H9 (cell line): Measurements from ENCODE around the gene KIAA1958. TPM values are rescaled to one million over a fixed set of nuclear protein-coding genes. Genes with fewer than 3 reads are reported as not detected.

ENCODE experiments used
- DNase-seq: peaks from one replicate; pipeline ENCODE4 v3.0.0-alpha.2; 2017
- H2AFZ ChIP-seq: one replicate; pipeline ENCODE4 v1.6.1; 2013; ENCODE audit warnings: mild to moderate bottlenecking, low read length, control low read depth, moderate library complexity
- H2AK5ac ChIP-seq: 2 replicates; pipeline ENCODE4 v1.6.1; 2013; ENCODE audit warnings: low read length, control low read depth, mixed read lengths; ENCODE audit not compliant: insufficient read length
- H2BK120ac ChIP-seq: one replicate; pipeline ENCODE4 v1.6.1; 2013; ENCODE audit warnings: low read depth, mild to moderate bottlenecking, low read length, control low read depth, inconsistent platforms; ENCODE audit not compliant: poor library complexity, severe bottlenecking
- H2BK12ac ChIP-seq: 2 replicates; pipeline ENCODE4 v1.6.1; 2013; ENCODE audit warnings: low read length, control low read depth, mixed read lengths, low read depth; ENCODE audit not compliant: insufficient read length
- H2BK15ac ChIP-seq: 2 replicates; pipeline ENCODE4 v1.6.1; 2013; ENCODE audit warnings: low read depth, low read length, control low read depth
- H2BK20ac ChIP-seq: one replicate; pipeline ENCODE4 v1.6.1; 2013; ENCODE audit warnings: low read depth, mild to moderate bottlenecking, low read length, control low read depth, inconsistent platforms; ENCODE audit not compliant: poor library complexity, severe bottlenecking
- H2BK5ac ChIP-seq: 2 replicates; pipeline ENCODE4 v1.6.1; 2013; ENCODE audit warnings: low read length, control low read depth, mixed read lengths; ENCODE audit not compliant: insufficient read length
- H3K14ac ChIP-seq: 2 replicates; pipeline ENCODE4 v1.6.1; 2013; ENCODE audit warnings: low read length, control low read depth; ENCODE audit not compliant: insufficient read depth
- H3K18ac ChIP-seq: 2 replicates; pipeline ENCODE4 v1.6.1; 2013; ENCODE audit warnings: low read depth, mild to moderate bottlenecking, mixed read lengths, low read length, control low read depth; ENCODE audit not compliant: insufficient read length
- H3K23ac ChIP-seq: 2 replicates; pipeline ENCODE4 v1.6.1; 2013; ENCODE audit warnings: low read length, control low read depth, mixed read lengths, low read depth; ENCODE audit not compliant: insufficient read length
- H3K23me2 ChIP-seq: 2 replicates; pipeline ENCODE4 v1.6.1; 2013; ENCODE audit warnings: low read depth, mild to moderate bottlenecking, mixed read lengths, low read length, control low read depth; ENCODE audit not compliant: insufficient read length, poor library complexity, severe bottlenecking
- H3K27ac ChIP-seq: 2 replicates; pipeline ENCODE4 v1.5.1; 2013; ENCODE audit warnings: low read length, control low read depth, mixed read lengths, low read depth; ENCODE audit not compliant: insufficient read length
- H3K27me3 ChIP-seq: 2 replicates; pipeline ENCODE4 v1.6.1; 2013; ENCODE audit warnings: low read length, control low read depth, inconsistent platforms; ENCODE audit not compliant: insufficient read depth
- H3K4ac ChIP-seq: 2 replicates; pipeline ENCODE4 v1.6.1; 2013; ENCODE audit warnings: low read depth, mild to moderate bottlenecking, control low read depth, inconsistent platforms, low read length, moderate library complexity
- H3K4me1 ChIP-seq: 2 replicates; pipeline ENCODE4 v1.6.1; 2013; ENCODE audit warnings: low read length, control low read depth, inconsistent platforms; ENCODE audit not compliant: insufficient read depth
- H3K4me2 ChIP-seq: 2 replicates; pipeline ENCODE4 v1.6.1; 2013; ENCODE audit warnings: low read length, control low read depth, mixed read lengths; ENCODE audit not compliant: insufficient read length, insufficient read depth
- H3K56ac ChIP-seq: 2 replicates; pipeline ENCODE4 v1.6.1; 2013; ENCODE audit warnings: low read depth, mild to moderate bottlenecking, mixed read lengths, low read length, control low read depth; ENCODE audit not compliant: insufficient read length
- H3K79me1 ChIP-seq: 2 replicates; pipeline ENCODE4 v1.6.1; 2013; ENCODE audit warnings: low read depth, mild to moderate bottlenecking, moderate library complexity, low read length, control low read depth, inconsistent platforms; ENCODE audit not compliant: insufficient read depth, poor library complexity, severe bottlenecking
- H3K79me2 ChIP-seq: 2 replicates; pipeline ENCODE4 v1.6.1; 2013; ENCODE audit warnings: low read length, control low read depth, inconsistent platforms; ENCODE audit not compliant: insufficient read depth
- H3K9ac ChIP-seq: 2 replicates; pipeline ENCODE4 v1.6.1; 2013; ENCODE audit warnings: low read length, control low read depth, mixed read lengths; ENCODE audit not compliant: insufficient read length; ENCODE audit errors: extremely low read depth
- H3K9me3 ChIP-seq: one replicate; pipeline ENCODE4 v1.6.1; 2013; ENCODE audit warnings: low read depth, low read length, inconsistent platforms; ENCODE audit not compliant: control insufficient read depth
- H3T11ph ChIP-seq: one replicate; pipeline ENCODE4 v1.6.1; 2013; ENCODE audit warnings: mild to moderate bottlenecking, low read length, control low read depth, inconsistent platforms
- H4K20me1 ChIP-seq: one replicate; pipeline ENCODE4 v1.6.1; 2013; ENCODE audit not compliant: control insufficient read depth, insufficient read length, insufficient read depth
- H4K5ac ChIP-seq: 2 replicates; pipeline ENCODE4 v1.6.1; 2013; ENCODE audit warnings: low read depth, mild to moderate bottlenecking, mixed read lengths, low read length, control low read depth; ENCODE audit not compliant: insufficient read length
- H4K8ac ChIP-seq: replicated peaks from 2 replicates; pipeline ENCODE4 v1.6.1; 2013; ENCODE audit warnings: low read length, control low read depth, mixed read lengths, low read depth; ENCODE audit not compliant: insufficient read length
- H4K91ac ChIP-seq: 2 replicates; pipeline ENCODE4 v1.6.1; 2013; ENCODE audit warnings: low read depth, mild to moderate bottlenecking, moderate library complexity, mixed read lengths, low read length, control low read depth; ENCODE audit not compliant: insufficient read length
- H3K27ac Mint-ChIP-seq, 3 experiments: 2 replicates in 2 of 3; 3 replicates in 1 of 3; pipeline ENCODE4 v1.8.0; 2020 to 2021; ENCODE audit warnings: mixed read lengths in 3 of 3, mild to moderate bottlenecking in 1 of 3, moderate library complexity in 1 of 3
- H3K27me3 Mint-ChIP-seq: 2 replicates; pipeline ENCODE4 v1.8.0; 2021; ENCODE audit warnings: low read depth, mild to moderate bottlenecking, moderate library complexity, mixed read lengths
- H3K36me3 Mint-ChIP-seq, 3 experiments: 2 replicates in 2 of 3; 3 replicates in 1 of 3; pipeline ENCODE4 v1.8.0; 2020 to 2021; ENCODE audit warnings: low read depth in 3 of 3, mixed read lengths in 3 of 3; ENCODE audit not compliant: insufficient read depth in 1 of 3
- H3K4me1 Mint-ChIP-seq, 2 experiments: 2 replicates each; pipeline ENCODE4 v1.8.0; 2020; ENCODE audit warnings: mixed read lengths in 2 of 2
- H3K4me3 Mint-ChIP-seq, 2 experiments: 2 replicates in 1 of 2; 3 replicates in 1 of 2; pipeline ENCODE4 v1.8.0; 2020 to 2021; ENCODE audit warnings: mild to moderate bottlenecking in 2 of 2, mixed read lengths in 2 of 2, moderate library complexity in 1 of 2
- H3K9me3 Mint-ChIP-seq, 2 experiments: 2 replicates in 1 of 2; 3 replicates in 1 of 2; pipeline ENCODE4 v1.8.0; 2020; ENCODE audit warnings: mild to moderate bottlenecking in 2 of 2, mixed read lengths in 2 of 2, moderate library complexity in 1 of 2
- CTCF ChIP-seq: fragments of 200-600 bp; sonication (generic); conservative IDR thresholded peaks from 3 replicates; pipeline ENCODE4 v1.8.0; 2021; ENCODE audit warnings: antibody characterized with exemption, mild to moderate bottlenecking
- WGBS: extraction: QIAGEN DNeasy Blood & Tissue Kit; methylation state at CpG from one replicate; pipeline ENCODE4 v1.1.7; 2013; ENCODE audit warnings: missing lambda C conversion rate, low lambda C conversion rate, mixed read lengths; ENCODE audit not compliant: insufficient read length; ENCODE audit errors: extremely low coverage; 5-methylcytosine and 5-hydroxymethylcytosine counted together
- total RNA-seq: library from RNA; stranded (reverse); gene quantifications from 2 replicates; pipeline ENCODE4 v1.2.1, GENCODE V29; 2021

Gene KIAA1958
- total RNA-seq, 1 experiment from 2014 or later = 34.0 TPM

DNA sequence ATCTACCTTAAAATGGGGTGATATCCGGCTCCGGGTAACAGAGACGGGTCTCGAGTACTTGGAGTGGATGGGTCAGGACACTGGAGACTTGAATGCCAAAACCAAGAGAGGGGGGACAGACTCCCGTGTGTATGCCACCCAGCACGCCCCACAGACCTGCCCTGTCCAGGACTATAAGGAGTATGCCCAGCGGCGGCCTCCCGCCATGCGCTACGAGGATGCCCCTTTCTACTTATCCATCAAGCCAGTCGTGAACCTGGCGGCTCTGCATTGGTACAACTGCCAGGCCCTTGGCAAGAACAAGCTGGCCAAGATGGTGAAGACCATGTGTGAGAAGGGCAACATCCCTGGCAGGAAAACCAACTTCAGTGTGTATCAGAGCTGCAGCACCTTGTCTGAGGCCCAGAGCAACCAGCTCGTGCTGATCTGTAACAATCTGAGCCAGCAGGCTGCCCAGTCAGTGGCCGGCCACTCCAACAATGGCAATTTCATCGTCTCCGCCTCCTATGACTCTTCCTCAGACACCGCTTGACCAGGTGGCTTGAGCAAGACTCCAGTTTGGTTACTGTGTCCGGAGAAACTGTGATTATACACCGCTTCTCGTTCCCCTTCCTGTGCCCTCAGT is 131.9 kb downstream of the KIAA1958 start:
- no peak overlapping the region for H2AK5ac ChIP-seq
- Mint-ChIP-seq H3K4me3 (no peak overlapping the region), H3K27ac (peak overlapping the region in 1 of 3 experiments; percentile 51; a peak in 2 of 7 replicates), H3K9me3 (no peaks in the 10 kb centered on the region), H3K4me1 (peaks cover 23 to 26% of the 10 kb centered on the region in 2 experiments), H3K27me3 (no peaks in the 10 kb centered on the region), H3K36me3 (peaks cover 0 to 13% (median 9%) of the 10 kb centered on the region in 3 experiments; a peak in 4 of 7 replicates)
- no peak overlapping the region for H3K23ac ChIP-seq
- no peak overlapping the region for H3K4ac ChIP-seq
- H3K18ac ChIP-seq = no peak overlapping the region
- no peaks in the 10 kb centered on the region for H3K79me2 ChIP-seq
- no peak overlapping the region for H2BK20ac ChIP-seq
- H3T11ph ChIP-seq = no peak overlapping the region
- H4K8ac ChIP-seq = no peak overlapping the region
- no peaks in the 10 kb centered on the region for H4K20me1 ChIP-seq
- H3K9me3 ChIP-seq = no peaks in the 10 kb centered on the region
- H3K27ac ChIP-seq = no peak overlapping the region
- H4K5ac ChIP-seq = no peak overlapping the region
- no peak overlapping the region for H2BK12ac ChIP-seq
- H3K27me3 ChIP-seq = no peaks in the 10 kb centered on the region
- DNase-seq = no peak
- WGBS = no CpG with 5 or more reads among the region's 21 CpGs
- H2BK15ac ChIP-seq = no peak overlapping the region; the same call in 1 of the 2 replicates
- no peak for TF ChIP-seq CTCF
- no peaks in the 10 kb centered on the region for H3K79me1 ChIP-seq
- no peak overlapping the region for H4K91ac ChIP-seq
- no peak overlapping the region for H3K9ac ChIP-seq
- H3K56ac ChIP-seq = no peak overlapping the region
- no peak overlapping the region for H3K4me2 ChIP-seq
- no peaks in the 10 kb centered on the region for H3K4me1 ChIP-seq
- no peak overlapping the region for H2BK120ac ChIP-seq
- H3K14ac ChIP-seq = no peak overlapping the region
- H2AFZ ChIP-seq = no peak overlapping the region
- no peaks in the 10 kb centered on the region for H3K23me2 ChIP-seq
- H2BK5ac ChIP-seq = no peak overlapping the region
